Ovary (tissue), 9 donors: Measurements from ENCODE around the gene ANKRD39. TPM values are rescaled to one million over a fixed set of nuclear protein-coding genes. Genes with fewer than 3 reads are reported as not detected.

Experiments used
- DNase-seq, 5 donors: peaks; one replicate each; pipeline ENCODE4 v3.0.0-alpha.2; 2019 to 2020
- H3K27ac ChIP-seq, 2 donors: fragments of 200-600 bp; one replicate each; pipeline versions ENCODE4 v1.5.1 to v1.8.0; 2019 to 2022
- H3K27me3 ChIP-seq: fragments of 200-600 bp; one replicate; pipeline ENCODE4 v1.8.0; 2022
- H3K36me3 ChIP-seq: fragments of 200-600 bp; sonication (generic); one replicate; pipeline ENCODE4 v1.5.1; 2019
- H3K4me1 ChIP-seq: one replicate; pipeline ENCODE4 v1.8.1; 2013; ENCODE audit warnings: mild to moderate bottlenecking, moderate library complexity; ENCODE audit not compliant: insufficient read depth
- H3K4me3 ChIP-seq: fragments of 200-600 bp; sonication (generic); one replicate; pipeline ENCODE4 v1.5.1; 2017
- H3K9me3 ChIP-seq, 2 donors: fragments of 200-600 bp in 1 of 2; sonication (generic) in 1 of 2; one replicate each; pipeline versions ENCODE4 v1.5.1 to v1.8.1; 2013 to 2019; ENCODE audit warnings: mild to moderate bottlenecking in 1 of 2, moderate library complexity in 1 of 2
- EP300 ChIP-seq: sonication (generic); formaldehyde crosslinking; IDR thresholded peaks from one replicate; pipeline ENCODE4 v1.6.1; 2017; ENCODE audit warnings: antibody characterized with exemption
- POLR2A ChIP-seq: fragments of 450-650 bp; IDR thresholded peaks from one replicate; pipeline ENCODE4 v1.6.1; 2017; ENCODE audit warnings: antibody characterized with exemption, mild to moderate bottlenecking, moderate library complexity
- WGBS, 3 donors: extraction: QIAGEN DNeasy Blood & Tissue Kit in 1 of 3; methylation state at CpG; one replicate each; pipeline versions ENCODE4 v1.1.5 to v1.1.7; 2013 to 2017; 5-methylcytosine and 5-hydroxymethylcytosine counted together
- intact Hi-C, 4 donors: fragments of 100-400 bp; cut with DNase I; formaldehyde crosslinking; loops; one replicate each; pipeline versions ENCODE4 v1.11.0 to v1.15.1; 2022 to 2023
- polyA plus RNA-seq, 2 donors: library from polyadenylated mRNA; stranded (reverse); fragments of 200-250 nt in 1 of 2; fragments of 350-450 nt in 1 of 2; fragmentation: Illumina TruSeq in 1 of 2; extraction: RNeasy Lipid Tissue Mini Kit (QIAGEN cat#74804) in 1 of 2; gene quantifications; one replicate each; pipeline ENCODE4 v1.2.3, GENCODE V29; 2013 to 2014
- total RNA-seq, 7 donors: library from RNA; depleted of rRNA in 2 of 7; stranded (reverse); fragments of >200 nt in 2 of 7; fragmentation: NEBNext Ultra II Directional in 3 of 7; extraction: Animal tissue kit (Norgen Biotek cat#: 25700) in 3 of 7; gene quantifications; one replicate each; pipeline versions ENCODE4 v1.1.0 to v1.2.4, GENCODE V29; 2016 to 2023
- TF ChIP-seq, protein P1 (sequence below), 3 donors: fragments of 450-650 bp in 2 of 3; fragments of 200-600 bp in 1 of 3; IDR thresholded peaks; one replicate each; pipeline versions ENCODE4 v1.5.1 to v1.8.0; 2016 to 2022; ENCODE audit warnings: antibody characterized with exemption in 3 of 3, mild to moderate bottlenecking in 1 of 3
- donor health status: DM: no; HTN: no; CAD: no; lungs with moderate emphysema.
- donor health status: DM: no; HTN: no; CAD: no.
- donor health status: Bipolar disorder and iron deficiency.
- donor health status: DM: yes; HTN: yes; CAD: no.
- donor health status: DM: no; HTN: no; CAD: no.
- donor health status: DM: yes; HTN: yes; CAD: no.

The ANKRD39 gene
- total and polyA plus RNA-seq, 9 donors = 2.6 to 14.7 (median 12.7) TPM

DNA sequence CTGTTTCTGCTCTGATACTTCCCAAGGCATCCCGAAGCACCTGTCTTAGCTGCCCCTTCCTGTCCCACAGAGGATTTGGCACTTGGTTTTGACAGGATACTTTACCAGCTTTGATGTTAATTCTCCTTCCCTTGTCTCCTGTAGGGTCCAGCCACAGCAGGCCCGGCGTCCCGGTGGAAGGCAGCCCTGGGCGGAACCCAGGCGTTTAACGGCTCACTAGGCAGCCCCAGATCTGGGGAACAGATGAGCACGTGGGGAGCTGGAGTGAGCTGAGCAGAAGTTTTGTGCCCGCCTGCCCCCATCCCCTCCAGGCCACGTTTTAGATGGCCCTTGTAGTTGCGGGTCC lies 25.4 kb downstream of the ANKRD39 start:
- peak overlapping the region in 1 of 2 donors; percentile 57 for H3K27ac ChIP-seq
- intact Hi-C loops = no loop called here
- peaks cover 9% of the 10 kb centered on the region for H3K4me1 ChIP-seq
- H3K27me3 ChIP-seq = no peaks in the 10 kb centered on the region
- DNase-seq = no peak
- TF ChIP-seq, protein P1, sequence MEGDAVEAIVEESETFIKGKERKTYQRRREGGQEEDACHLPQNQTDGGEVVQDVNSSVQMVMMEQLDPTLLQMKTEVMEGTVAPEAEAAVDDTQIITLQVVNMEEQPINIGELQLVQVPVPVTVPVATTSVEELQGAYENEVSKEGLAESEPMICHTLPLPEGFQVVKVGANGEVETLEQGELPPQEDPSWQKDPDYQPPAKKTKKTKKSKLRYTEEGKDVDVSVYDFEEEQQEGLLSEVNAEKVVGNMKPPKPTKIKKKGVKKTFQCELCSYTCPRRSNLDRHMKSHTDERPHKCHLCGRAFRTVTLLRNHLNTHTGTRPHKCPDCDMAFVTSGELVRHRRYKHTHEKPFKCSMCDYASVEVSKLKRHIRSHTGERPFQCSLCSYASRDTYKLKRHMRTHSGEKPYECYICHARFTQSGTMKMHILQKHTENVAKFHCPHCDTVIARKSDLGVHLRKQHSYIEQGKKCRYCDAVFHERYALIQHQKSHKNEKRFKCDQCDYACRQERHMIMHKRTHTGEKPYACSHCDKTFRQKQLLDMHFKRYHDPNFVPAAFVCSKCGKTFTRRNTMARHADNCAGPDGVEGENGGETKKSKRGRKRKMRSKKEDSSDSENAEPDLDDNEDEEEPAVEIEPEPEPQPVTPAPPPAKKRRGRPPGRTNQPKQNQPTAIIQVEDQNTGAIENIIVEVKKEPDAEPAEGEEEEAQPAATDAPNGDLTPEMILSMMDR (IDR thresholded peaks at IDR 0.05) = no peak
- TF ChIP-seq EP300 (no peak), POLR2A (no peak)
- 62 to 69% (median 68%) methylated on average over 9 to 11 of the region's 11 CpGs for WGBS, 3 donors
- H3K36me3 ChIP-seq = no peaks in the 10 kb centered on the region
- H3K4me3 ChIP-seq = no peak overlapping the region
- H3K9me3 ChIP-seq = no peaks in the 10 kb centered on the region

DNA sequence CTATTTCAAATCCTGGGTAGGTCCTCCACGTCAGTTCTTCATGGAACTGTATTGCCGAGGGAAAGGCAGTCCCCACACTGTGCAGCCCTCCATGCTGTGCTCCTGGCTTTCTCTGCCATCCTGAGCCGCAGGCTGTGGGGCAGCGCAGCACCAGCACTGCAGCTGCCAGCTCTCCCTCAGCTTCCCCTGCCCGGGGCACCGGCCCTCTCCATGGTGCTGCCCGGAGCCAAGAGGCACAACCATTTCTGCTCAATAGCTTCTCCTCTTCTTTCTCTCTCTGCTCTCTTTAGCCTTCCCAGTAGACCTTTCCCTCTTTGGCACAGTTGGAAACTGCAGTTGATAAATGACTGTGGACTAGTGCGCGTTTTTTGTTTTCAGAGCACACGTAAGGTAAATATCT lies 26.1 kb downstream of the ANKRD39 start:
- WGBS, 3 donors = 48 to 69% (median 61%) methylated on average over 10 of the region's 10 CpGs
- no peaks in the 10 kb centered on the region for H3K36me3 ChIP-seq

DNA sequence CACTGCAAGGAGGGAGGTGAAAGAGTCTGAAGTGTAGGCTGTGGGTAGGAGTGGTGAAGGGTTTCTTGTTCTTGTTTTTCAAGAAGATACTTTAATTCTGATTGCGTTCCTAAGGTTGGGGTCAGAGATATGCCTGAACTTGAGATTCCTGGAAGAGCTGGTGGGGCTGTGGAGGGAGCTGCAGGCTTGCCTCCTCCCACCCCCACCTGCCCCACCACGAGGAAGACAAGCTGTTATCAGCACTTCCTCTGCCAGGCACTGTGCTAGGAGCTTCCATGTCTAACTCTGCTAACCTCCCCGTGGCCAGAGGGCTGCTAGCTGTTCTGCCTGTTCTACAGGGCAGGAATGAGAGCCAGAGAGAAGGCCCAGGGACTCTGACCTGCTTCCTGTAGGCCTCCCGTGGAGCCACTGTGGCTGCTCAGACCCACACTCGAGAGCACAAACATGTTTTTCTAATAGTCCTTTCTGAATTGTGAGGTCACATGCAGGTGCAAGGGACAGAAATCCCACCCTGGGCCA lies 27.7 kb downstream of the ANKRD39 start:
- WGBS, 3 donors = 37 to 46% (median 41%) methylated on average over 5 of the region's 5 CpGs
- Histone ChIP-seq H3K4me1 (peaks cover 9% of the 10 kb centered on the region), H3K4me3 (no peak overlapping the region), H3K27ac (no peak overlapping the region), H3K36me3 (no peaks in the 10 kb centered on the region), H3K9me3 (no peaks in the 10 kb centered on the region), H3K27me3 (no peaks in the 10 kb centered on the region)
- TF ChIP-seq POLR2A (no peak), EP300 (no peak)
- TF ChIP-seq, protein P1 (IDR thresholded peaks at IDR 0.05) = no peak
- intact Hi-C loops = no loop called here
- DNase-seq = no peak

More for the DNA sequence above, 26.1 kb downstream of the ANKRD39 start:
- DNase-seq = no peak
- intact Hi-C loops = no loop called here
- peak overlapping the region in 1 of 2 donors; percentile 57 for H3K27ac ChIP-seq
- no peaks in the 10 kb centered on the region for H3K27me3 ChIP-seq
- no peak overlapping the region for H3K4me3 ChIP-seq
- peaks cover 9% of the 10 kb centered on the region for H3K4me1 ChIP-seq
- H3K9me3 ChIP-seq = no peaks in the 10 kb centered on the region
- TF ChIP-seq, protein P1 (IDR thresholded peaks at IDR 0.05) = no peak
- TF ChIP-seq EP300 (no peak), POLR2A (no peak)

DNA sequence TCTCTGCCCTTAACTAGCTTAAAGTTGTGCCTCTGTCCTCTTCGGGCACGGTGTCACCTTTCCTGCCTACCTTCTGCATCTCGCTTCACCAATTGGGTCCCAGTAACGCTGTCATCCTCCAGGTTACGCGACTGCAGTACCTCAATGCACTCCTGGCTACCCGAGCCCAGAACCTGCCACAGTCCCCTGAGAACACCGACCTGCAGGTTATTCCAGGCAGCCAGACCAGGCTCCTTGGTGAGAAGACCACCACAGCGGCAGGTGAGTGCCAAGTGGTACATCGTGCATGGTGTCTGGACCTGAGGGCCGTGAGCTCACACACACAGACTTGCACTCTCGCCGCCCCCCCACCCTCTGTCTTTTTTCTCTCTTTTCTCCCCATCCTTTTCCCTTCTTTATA lies 28.9 kb downstream of the ANKRD39 start:
- TF ChIP-seq POLR2A = no peak
- no peak for TF ChIP-seq EP300
- TF ChIP-seq, protein P1 (IDR thresholded peaks at IDR 0.05) = no peak
- Histone ChIP-seq H3K36me3 (no peaks in the 10 kb centered on the region), H3K27me3 (no peaks in the 10 kb centered on the region), H3K4me1 (peaks cover 9% of the 10 kb centered on the region), H3K9me3 (no peaks in the 10 kb centered on the region), H3K27ac (no peak overlapping the region), H3K4me3 (no peak overlapping the region)
- 94 to 97% (median 96%) methylated on average over 13 of the region's 13 CpGs for WGBS, 3 donors
- no peak for DNase-seq
- intact Hi-C loops = no loop called here
